GM19397 (cell line): ENCODE results near the gene C10orf95.

Source experiments
- ATAC-seq: cut with Tn5 transposase; IDR thresholded peaks from one replicate; pipeline ENCODE4 v1.9.1; 2021; ENCODE audit warnings: mild to moderate bottlenecking, moderate library complexity; ENCODE audit not compliant: unreplicated experiment

The C10orf95 gene

DNA sequence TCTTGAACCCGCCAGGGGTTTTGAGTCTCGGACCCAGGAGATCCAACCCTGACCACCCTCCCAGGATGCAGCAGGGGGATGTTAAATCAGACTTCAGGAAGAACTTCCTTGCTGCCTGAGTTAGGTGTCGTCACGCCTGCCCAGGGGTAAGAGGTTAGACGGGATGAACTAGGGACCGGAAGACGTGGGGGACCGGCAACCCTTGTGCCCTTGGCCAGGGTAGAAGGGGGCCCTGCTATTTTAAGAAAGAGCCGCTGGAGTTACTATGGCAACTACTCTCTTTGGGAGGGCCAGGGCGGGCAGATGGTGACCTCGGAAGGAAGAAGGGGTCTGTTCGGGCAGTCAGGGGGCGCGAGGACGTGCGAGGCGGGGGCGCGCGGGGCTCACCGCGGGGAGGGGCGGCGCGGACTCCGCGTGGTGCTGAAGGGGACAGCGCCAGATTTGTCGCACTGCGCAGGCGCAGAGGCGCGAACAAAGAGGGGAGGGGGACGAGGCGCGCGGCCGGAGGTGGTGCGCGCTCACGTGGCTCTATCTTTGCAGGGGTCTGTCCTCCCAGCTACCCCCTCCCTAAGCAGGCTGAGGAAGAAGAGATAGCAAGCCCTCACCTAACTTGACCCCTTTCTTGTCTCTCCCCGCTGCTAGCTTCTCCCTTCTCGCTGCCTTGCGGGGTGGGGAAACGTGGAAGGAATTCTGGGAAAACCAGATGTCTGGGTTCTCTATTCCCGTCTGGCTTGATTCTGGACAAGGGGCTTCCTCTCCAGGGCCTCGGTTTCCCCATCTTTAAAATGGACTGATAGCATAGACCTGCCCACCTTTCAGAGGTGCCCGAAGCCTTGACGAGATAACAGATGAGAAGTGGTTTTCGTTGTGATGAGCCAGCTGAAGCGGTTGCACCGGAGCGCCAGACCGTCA, 31.8 kb downstream of the C10orf95 start:
- ATAC-seq, result no peak

DNA sequence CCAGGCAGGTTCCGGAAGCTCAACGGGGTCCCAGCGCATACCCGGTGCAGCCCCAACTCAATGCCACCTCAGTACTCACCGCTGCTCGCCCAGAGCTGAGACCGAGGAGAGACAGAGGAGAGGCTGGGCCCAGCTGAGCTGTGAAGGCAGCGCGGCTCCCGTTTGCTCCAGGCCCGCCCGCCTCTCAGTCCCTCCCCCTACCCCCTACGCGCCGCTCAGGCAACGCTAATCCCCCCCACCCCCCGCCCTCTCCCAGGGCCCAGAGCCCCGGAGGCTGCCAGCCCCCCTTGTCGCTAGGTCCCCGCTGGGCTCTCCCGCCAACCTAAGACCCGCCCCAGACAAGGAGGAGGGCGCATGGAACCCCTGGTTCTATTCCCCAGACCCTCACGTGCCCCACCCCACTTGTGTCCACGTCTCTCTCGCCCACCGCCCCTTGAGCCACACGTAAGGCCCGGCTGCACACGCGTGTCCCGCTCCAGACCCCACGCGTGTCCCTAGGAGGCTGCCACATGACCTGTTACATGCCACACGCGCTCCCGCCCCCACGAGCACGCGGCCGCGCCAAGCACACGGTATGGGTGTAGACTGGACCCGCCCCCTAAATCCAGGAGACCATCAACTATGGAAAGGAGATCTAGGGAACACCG, 32.6 kb downstream of the C10orf95 start, which contains the start of gene PSD:
Gene PSD, minus strand, starts transcription at position 164 of the 647 bp plus-strand sequence. CDS start 1,747 bp downstream, outside the sequence.
- ATAC-seq, result no peak

DNA sequence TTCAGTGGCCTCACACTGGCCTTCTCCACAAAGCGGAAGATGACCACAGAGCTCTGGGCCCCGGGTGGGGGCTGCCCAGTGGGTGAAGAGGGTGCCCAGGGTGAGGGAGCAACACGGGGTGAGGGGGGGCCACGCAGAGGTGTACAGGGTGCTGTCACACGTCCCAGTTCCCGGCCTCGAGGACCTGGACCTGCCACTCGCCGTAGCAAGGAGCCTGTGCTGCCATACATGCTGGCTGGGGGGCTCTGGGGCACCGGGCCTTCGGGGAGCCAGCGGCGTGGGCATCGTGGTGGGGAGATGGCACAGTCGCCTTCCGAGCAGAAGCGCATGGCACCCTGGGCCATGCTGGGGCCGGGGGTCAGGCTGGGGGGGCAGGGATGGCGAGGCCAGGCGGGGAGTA, 34.6 kb downstream of the C10orf95 start:
- ATAC-seq, result no peak

DNA sequence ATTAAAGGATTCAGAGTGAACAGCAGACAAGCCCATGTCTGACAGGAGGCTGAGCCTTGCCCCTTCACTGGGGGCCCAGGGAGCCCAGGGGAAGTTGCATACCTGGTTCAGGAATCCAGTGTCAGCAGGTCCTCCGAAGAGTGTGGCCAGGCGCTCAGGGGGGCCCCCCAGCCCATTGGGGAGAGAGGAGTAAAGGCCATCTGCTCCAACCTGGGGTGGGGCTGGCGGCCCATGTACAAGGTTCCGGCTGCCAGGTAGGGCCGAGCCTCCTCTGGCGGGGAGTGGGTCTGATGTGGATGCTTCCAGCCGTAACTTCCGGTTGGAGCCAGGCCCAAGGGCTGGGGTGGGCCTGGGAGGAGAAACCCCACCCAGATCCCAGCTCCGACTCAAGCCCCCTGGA, 35.1 kb downstream of the C10orf95 start:
- no peak for ATAC-seq

DNA sequence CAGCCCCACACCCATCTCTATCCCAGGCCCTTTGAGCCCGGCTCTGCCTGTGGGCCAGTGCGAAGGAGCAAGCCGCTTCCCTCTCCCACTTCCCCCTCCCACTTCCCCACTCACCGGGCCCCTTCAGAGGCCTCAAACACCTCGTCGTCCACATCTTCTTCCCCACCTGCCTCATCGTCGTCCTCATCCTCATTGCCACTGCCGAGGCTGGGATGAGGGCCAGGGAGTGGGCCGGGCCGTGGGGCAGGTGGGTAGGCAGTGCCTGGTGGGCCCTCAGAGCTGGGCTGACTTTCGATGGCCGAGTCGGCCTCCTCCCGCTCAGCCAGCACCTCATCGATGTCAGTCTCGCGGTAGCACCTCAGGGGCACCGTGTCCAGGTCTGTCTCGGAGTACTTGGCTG, 36.6 kb downstream of the C10orf95 start:
- ATAC-seq, result no peak

DNA sequence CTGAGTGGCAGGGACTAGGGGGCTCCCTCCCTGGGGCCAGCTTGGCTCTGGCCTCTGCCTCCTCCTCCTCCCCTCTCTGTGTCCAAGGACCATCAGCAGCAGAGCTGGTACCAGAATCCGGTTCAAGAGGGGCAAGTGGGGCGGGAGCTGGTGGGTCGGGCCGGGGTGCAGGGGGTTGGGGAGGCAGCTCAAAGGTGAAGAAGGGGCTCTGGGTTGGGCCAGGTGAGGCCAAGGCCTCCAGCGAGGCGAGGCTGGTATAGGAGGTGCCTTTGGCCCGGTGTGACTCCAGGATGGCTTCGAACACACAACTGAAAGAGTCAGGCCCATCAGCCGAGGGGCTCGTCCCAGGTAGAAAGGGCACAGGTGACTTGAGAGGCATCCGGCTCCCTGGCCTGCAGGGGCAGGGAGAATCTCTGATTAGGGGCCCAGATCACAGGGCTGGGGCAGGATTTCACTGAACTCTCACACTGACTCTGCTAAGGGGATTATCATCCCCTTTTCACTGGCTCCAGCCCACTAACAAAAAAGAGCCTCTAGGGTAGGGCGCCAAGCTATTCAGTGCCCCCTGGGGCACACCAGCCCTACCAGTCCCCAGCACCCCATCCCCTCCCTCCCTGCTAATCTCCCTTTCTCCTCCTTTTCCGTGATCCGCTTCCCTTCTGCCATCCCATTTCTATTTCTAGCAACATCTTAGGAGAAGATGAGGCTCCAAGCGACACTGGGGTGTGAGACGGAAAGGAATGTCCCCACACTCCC, 37.4 kb downstream of the C10orf95 start:
- ATAC-seq, result no peak

DNA sequence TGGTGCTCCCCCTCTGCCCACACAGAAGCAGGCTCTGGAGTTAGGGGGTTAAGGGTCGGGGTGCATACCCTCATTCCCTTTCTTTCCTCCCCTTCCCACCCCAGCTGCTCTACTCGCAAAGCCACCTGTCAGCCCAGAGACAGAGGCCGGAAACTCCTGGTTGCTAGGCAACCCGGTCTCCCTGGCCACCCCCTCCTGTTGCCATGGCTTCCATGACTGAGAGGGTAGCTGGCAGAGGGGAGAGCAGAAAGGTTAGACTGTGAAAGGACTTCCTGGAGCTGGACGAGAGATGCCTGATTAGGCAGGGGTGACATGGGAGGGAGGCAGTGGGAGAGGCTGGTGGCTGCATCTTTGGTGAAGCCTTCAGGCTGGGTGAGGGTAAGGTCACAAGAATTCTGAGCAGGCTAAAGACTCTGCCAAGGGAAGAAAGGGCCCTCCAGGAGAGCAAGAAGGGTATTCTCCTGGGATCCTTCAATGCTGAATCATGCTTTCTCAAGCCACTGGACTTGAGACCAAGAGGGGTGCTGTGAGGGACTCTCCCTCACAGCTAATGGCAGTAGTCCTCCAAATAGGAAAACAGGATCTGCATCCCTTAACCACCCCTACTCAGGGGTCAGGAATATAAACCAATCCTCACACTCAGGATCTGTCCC, 38.2 kb downstream of the C10orf95 start:
- ATAC-seq, result no peak

DNA sequence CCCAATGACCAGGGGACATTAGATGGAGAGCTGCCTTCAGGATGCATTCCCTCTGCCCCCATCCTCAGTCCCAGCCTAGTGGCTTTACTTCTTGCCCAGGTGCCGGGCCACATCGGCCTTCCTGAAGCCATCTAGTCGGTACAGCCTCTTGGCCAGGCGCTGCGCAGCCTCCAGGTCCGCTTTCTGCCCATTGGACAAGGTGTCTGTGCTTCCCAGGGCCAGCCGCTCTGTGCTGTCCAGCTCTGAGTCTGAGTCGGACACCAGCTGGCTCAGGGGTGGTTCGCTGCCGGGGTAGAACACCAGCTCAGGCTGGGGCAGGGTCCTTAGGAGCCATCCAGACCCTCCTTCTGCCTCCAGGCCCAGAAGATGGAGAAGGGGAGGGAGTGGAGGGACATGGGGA, 39.0 kb downstream of the C10orf95 start:
- ATAC-seq, result no peak

DNA sequence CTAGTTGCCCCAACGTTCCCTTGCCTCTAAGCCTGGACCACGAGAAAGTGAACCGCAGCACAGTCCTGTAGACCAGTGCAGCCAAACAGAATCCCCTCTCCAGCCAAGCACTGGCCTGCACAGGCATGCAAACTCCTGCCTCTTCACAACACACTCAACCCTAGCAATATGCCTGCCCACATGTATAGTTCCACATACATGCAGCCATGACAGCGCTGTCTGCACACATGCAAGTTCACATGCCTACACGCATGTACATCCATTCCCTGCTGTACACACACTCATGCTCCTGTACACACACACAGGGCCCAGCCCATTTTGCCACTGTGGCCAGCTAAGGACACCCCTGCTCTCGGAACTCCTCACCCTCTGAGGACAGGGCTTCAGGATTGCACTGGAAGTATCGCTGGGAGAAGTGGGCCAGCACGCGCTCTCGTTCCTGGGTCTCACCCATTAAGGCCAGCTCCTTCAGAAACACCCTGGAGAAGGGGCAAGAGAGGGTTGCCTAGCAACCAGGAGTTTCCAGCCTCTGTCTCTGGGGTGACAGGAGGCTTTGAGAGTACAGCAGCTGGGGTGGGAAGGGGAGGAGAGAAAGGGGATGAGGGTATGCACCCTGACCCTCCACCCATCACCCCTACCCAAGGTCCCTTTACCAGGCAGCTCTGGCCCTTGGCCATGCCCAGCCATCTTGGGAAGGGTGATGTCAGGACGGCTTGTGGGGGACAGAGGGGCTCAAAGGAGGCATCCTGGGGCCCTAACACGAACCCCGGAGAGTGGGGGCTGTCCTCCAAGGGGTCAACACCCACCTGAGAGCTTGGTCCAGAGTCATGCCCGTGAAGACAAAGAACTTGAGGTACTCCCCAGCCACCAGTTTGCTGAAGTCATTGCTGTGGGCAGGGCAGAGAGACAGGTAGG, 39.7 kb downstream of the C10orf95 start:
- ATAC-seq, result no peak

DNA sequence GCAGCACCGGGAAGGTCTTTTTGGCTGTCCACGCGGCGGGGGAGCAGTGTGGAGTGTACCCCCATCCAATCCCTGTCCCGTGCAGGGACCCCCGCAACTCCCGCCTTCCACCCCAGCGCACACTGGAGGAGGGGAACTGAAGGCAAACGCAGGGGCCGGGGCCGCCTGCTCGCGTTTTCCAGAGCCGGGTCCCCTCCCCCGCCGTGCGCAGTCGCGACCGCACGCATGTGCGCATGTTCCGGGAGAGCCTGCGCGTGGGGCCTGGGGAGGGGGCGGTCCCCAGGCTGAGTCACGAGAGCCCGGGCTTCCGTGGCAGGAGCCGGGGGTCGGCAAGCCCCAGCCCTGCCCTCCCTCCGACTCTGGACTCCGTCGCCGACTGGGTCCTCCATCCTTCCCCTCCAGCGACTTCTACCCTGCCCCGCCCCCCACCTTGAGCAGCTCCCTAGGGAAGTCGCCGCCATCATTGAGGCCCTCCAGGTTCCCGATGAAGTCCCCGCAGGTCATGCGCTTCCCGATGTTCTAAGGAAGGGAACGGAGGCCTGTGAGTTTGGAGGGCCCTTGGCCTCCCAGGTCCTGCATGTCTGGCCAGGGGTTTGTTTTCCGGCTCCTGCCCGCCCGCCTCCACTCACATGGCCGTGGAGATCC, 40.8 kb downstream of the C10orf95 start:
- no peak for ATAC-seq

DNA sequence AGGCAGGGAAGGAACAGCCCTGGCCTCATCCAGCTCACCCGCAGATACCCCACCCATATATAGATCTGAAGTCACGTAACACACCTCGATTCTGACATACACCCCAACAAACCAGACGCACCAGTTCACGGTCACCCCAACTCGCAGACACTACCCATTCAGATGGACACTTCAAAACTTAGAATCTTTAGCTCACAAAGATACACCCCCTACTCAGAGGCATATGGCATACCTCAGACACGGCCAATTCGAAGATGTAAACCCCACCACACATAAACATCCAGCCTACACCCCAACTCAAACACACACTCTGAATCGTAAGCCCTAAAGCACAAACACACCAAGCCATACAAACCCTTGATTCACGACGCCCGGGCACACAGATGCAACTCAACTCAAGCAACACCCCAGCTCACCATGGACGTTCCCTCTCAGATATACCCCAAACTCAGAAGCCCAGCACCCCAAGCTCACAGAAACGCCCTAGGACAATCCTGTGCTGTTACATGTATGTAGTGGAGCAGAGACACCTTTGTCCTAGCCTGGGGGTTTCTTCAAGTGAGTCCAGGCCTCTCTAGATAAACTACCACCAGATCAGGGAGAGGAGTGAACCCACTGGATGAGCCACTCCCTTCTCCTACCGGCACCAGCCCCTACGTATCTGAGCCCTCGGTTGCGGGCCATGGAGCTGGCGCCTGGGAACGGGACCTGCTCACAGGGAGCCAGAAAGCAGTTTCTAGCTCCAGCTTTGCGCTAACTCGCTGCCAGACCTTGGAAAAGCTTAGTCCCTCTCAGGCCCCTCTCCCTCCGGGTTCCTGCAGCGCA, 41.5 kb downstream of the C10orf95 start:
- no peak for ATAC-seq

DNA sequence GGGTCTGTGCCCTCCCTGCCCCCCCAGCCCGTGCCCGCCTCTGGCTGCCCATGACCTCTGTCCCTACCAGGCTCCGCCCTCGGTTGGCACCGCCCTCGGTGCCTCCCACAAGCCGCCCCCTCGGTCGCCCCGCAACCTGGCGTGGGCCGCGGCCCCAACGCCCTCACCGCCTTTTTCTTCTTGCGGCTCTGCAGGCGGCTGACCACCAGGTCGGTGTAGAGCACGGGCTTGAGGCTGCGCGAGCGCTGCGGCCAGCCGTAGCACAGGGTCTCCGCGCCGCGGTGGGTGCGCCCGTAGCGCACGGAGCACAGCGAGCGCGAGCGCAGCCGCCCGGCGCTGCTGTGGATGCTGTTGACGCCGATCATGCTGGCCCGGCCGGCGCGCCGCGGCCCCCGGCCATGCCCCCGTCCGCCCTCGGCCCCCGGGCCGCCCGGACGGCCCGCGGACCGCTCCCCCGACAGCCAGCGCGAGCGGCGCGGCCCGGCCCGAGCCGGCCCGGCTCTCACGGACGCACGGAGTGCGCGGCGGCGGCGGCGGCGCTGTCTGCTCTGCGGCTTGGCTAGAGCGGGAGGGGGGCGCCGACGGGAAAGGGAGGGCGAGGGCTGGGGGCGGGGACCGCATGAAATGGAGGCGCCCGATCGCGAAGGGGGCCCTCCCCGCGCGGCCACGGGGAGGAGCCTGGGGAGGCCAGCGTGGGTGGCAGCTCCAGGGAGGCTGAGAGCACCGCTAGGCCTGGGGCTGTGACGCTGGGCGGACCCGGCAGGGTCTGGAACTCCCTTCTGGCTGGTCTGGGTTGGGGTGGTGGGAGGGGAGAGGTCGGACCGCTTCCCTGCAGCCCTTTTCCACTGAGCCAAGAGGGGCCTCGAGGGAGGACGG, 42.4 kb downstream of the C10orf95 start:
- ATAC-seq, result no peak

DNA sequence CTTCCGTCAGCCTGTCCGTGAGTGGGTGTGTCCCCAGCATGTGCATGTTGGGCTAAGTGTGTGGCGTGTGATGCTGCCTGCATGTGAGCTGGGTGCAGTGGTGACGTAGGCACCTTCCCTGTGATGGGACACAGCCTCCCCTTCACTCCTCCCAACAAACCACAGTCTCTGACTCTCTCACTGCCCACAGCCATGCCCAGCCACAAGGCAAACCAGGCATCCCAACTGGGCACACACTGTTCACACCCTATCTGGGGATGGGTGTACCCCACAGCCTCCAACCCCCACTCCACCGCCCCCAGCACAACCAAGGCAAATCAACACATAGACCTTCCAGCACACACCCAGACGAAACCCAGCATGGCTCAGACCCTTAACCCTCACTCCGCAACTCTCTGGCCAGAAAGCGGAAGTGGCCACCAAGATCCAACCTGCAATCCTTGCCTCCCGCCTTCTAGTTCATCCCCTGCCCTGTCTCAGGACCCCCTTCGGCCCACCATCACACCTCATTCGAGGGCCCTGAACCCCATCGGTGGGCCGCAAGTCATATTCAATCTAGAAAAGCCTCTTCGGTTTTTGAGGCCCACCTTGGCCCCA, 43.1 kb downstream of the C10orf95 start:
- no peak for ATAC-seq

DNA sequence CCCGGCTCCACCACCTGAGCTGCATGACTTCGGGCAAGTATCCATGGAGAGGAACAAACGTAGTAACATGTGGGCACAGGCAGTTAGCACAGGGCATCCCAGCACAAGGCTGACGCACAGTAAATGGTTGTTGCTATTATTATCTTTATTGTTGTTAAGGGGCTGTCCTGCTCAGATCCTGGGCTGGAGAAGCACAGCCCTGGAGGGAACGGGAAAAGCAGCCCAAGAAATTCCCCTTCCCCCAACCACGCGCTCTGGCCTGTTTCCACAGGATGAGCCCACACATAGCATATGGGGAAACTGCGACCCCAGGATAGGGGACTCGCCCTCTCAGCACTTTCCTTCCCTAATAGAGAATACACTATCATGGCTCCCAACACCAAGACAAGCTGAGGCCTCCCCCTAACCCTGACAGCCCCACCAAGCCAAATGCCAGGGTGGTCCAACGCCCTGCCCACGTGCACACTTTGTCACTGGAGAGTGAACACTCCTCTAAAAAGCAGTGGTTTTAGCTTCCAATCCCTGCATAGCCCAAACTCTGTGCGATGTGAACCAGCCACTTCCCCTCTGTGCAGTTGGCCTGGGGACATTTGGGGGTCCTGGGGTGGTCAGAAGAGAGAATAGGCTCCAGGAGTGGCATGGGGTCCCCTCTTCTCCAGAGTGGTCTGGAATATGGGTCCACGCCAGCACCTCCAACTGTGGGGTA, 43.8 kb downstream of the C10orf95 start:
- ATAC-seq, result no peak

DNA sequence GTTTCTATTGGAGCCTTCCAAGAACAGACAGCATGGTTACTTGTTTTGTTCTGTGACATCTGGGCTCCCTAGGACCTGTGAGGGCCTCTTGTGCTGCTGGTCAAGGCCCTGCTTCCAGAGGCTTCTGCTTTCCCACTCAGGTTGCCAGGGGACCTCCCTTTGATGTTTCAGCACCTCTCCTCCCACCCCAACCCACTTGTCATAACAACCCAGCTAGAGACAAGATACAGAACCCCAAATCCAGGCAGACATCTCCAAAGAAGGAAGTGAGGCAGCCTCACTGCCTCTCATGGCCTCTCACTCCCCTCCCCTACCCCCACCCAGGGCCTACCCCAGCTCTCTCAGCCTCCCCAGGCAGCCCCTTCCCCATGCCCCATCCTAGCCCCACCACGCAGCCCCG, 44.5 kb downstream of the C10orf95 start:
- ATAC-seq, result no peak

DNA sequence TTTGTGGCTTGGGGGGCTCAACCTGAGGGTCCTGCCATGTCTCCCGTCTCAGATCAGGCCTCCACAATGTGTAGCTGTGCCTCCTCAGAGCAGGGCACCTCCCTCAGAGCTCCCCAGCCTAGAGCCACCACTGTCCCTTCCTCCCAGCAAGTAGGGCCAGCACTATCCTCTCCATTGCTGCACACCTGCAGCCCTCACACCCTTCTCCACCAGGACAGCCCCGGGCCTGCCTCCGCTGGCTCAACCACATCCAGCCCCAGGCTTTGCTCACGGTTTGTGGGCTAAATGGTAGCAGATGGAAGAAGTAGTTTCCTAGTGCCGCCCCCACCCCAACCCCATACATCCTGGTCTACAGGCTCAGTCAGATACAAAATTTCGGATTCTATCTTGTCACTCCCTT, 45.7 kb downstream of the C10orf95 start:
- ATAC-seq, result no peak
